ENCODE results near the gene DGKB. TPM values are rescaled to one million over a fixed set of nuclear protein-coding genes. Genes with fewer than 3 reads are reported as not detected.

The DGKB gene
- total RNA-seq, 2 experiments from 2014 or later: not detected

GRCh38 chr7:14851610-14852009, 50.9 kb downstream of the DGKB start:
- no peaks in the 10 kb centered on the region for H3K4me1 Mint-ChIP-seq
- H3K27me3 Mint-ChIP-seq: no peaks in the 10 kb centered on the region
- no peaks in the 10 kb centered on the region for H3K9me3 Mint-ChIP-seq
- H3K36me3 Mint-ChIP-seq: no peaks in the 10 kb centered on the region
- POLR2A ChIA-PET: no interaction called here
- ATAC-seq (ENCODE audit: low read depth) (no peak), DNase-seq (no peak)
- no peak overlapping the region for H3K4me3 Mint-ChIP-seq
- H3K27ac Mint-ChIP-seq: no peak overlapping the region

- no peaks in the 10 kb centered on the region for H3K9me3 Mint-ChIP-seq
- H3K27ac Mint-ChIP-seq: no peak overlapping the region
- H3K27me3 Mint-ChIP-seq: no peaks in the 10 kb centered on the region
- ATAC-seq (ENCODE audit: low read depth): no peak
- H3K36me3 Mint-ChIP-seq: no peaks in the 10 kb centered on the region
- H3K4me1 Mint-ChIP-seq: no peaks in the 10 kb centered on the region
- H3K4me3 Mint-ChIP-seq: no peak overlapping the region
- POLR2A ChIA-PET: no interaction called here
- no peak for DNase-seq
These were observed 52.5 kb downstream of the DGKB start for GRCh38 chr7:14850039-14850438.

DNA sequence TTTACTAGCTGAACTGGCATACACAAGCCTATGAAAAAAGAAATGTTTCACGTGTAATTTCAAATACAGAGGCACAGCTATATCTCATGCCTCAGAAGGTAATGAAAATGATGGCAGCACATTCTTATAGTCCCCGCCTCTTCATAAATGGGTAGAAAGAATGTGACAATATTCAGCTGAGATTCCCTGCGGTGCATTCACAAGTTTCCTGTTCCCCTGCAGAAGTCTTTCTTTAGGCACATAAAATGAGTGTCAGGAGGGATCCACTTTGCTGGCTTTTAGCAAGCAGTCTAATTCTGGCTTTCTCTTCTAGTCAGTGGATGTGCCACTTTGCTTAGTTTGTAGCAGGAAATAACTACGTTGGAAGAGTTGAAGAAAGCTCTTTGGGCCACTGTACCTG, 56.1 kb downstream of the DGKB start:
- Mint-ChIP-seq H3K4me3 (no peak overlapping the region), H3K4me1 (no peaks in the 10 kb centered on the region), H3K27ac (no peak overlapping the region), H3K9me3 (no peaks in the 10 kb centered on the region), H3K27me3 (no peaks in the 10 kb centered on the region), H3K36me3 (no peaks in the 10 kb centered on the region)
- ATAC-seq (ENCODE audit: low read depth) (no peak), DNase-seq (no peak)
- POLR2A ChIA-PET: no interaction called here

- H3K27me3 Mint-ChIP-seq: no peaks in the 10 kb centered on the region
- no peaks in the 10 kb centered on the region for H3K9me3 Mint-ChIP-seq
- no peaks in the 10 kb centered on the region for H3K4me1 Mint-ChIP-seq
- POLR2A ChIA-PET: no interaction called here
- H3K4me3 Mint-ChIP-seq: no peak overlapping the region
- ATAC-seq (ENCODE audit: low read depth) (no peak), DNase-seq (no peak)
- no peak overlapping the region for H3K27ac Mint-ChIP-seq
- no peaks in the 10 kb centered on the region for H3K36me3 Mint-ChIP-seq
These were observed 58.8 kb downstream of the DGKB start for GRCh38 chr7:14843755-14844154.

DNA sequence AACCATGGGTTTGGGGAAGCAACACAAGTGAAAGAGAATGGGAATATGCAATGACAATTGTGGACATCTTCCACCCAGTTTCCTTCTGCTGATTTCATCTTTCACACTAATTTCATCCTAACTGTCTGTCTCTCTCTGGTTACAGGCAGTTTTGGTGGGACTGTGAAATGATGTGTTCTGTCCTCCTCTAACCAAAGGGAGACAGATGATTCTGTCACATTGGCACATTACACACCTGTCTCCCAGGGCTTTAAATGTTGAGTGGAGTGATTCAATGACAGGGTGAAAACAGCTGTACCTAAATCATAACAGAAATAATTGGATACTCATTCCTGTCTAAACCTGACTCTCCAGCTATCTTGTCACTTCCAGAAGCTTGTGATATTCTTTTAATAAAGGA, 60.0 kb downstream of the DGKB start:
- no peak overlapping the region for H3K4me3 Mint-ChIP-seq
- no peaks in the 10 kb centered on the region for H3K36me3 Mint-ChIP-seq
- no peaks in the 10 kb centered on the region for H3K27me3 Mint-ChIP-seq
- DNase-seq: no peak
- H3K27ac Mint-ChIP-seq: no peak overlapping the region
- POLR2A ChIA-PET: no interaction called here
- no peaks in the 10 kb centered on the region for H3K9me3 Mint-ChIP-seq
- no peaks in the 10 kb centered on the region for H3K4me1 Mint-ChIP-seq
- ATAC-seq (ENCODE audit: low read depth): no peak

GRCh38 chr7:14841869-14842268, 60.7 kb downstream of the DGKB start:
- H3K27ac Mint-ChIP-seq: no peak overlapping the region
- no peaks in the 10 kb centered on the region for H3K36me3 Mint-ChIP-seq
- no peak overlapping the region for H3K4me3 Mint-ChIP-seq
- no peaks in the 10 kb centered on the region for H3K9me3 Mint-ChIP-seq
- POLR2A ChIA-PET: no interaction called here
- H3K4me1 Mint-ChIP-seq: no peaks in the 10 kb centered on the region
- DNase-seq: no peak
- ATAC-seq (ENCODE audit: low read depth): no peak
- H3K27me3 Mint-ChIP-seq: no peaks in the 10 kb centered on the region

DNA sequence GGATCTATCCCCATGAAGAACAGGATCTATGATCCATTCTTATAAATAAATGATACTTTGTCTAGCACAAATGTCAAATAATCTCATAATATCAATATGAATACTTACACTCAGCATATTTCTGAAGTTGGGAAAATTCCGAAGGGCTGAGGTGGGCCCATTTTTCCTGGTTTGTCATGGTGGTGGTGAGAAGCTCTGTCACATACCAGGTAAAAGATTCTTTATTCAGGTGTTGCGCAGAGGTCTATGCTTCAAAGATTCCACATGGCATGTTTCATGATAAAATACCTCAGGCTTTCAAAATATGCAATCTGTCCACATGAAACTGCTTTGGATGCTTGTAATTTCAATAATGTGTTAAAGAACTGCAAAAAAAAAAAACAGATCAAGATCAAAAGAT, 61.5 kb downstream of the DGKB start:
- H3K4me3 Mint-ChIP-seq: no peak overlapping the region
- H3K27me3 Mint-ChIP-seq: no peaks in the 10 kb centered on the region
- H3K36me3 Mint-ChIP-seq: no peaks in the 10 kb centered on the region
- H3K9me3 Mint-ChIP-seq: no peaks in the 10 kb centered on the region
- ATAC-seq (ENCODE audit: low read depth): no peak
- H3K4me1 Mint-ChIP-seq: no peaks in the 10 kb centered on the region
- POLR2A ChIA-PET: no interaction called here
- H3K27ac Mint-ChIP-seq: no peak overlapping the region
- DNase-seq: no peak

DNA sequence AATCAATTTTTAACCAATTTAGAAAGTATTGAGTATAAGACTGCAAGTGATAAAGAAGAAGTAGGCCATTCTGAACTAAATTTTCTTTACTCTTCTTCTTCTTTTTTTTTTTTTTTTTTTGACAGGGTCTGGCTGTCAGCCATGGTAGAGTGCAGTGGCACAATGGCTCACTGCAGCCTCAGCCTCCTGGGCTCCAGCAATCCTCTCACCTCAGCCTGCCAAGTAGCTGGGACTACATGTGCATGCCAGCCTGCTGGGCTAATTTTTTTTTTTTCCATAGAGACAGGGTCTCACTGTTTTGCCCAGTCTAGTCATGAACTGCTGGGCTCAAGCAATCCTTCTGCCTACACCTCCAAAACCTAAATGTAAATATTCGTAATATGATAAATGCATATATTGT, 63.2 kb downstream of the DGKB start:
- no peaks in the 10 kb centered on the region for H3K4me1 Mint-ChIP-seq
- H3K27me3 Mint-ChIP-seq: no peaks in the 10 kb centered on the region
- POLR2A ChIA-PET: no interaction called here
- no peak overlapping the region for H3K27ac Mint-ChIP-seq
- H3K4me3 Mint-ChIP-seq: no peak overlapping the region
- no peaks in the 10 kb centered on the region for H3K36me3 Mint-ChIP-seq
- no peak for DNase-seq
- no peaks in the 10 kb centered on the region for H3K9me3 Mint-ChIP-seq
- no peak for ATAC-seq (ENCODE audit: low read depth)

DNA sequence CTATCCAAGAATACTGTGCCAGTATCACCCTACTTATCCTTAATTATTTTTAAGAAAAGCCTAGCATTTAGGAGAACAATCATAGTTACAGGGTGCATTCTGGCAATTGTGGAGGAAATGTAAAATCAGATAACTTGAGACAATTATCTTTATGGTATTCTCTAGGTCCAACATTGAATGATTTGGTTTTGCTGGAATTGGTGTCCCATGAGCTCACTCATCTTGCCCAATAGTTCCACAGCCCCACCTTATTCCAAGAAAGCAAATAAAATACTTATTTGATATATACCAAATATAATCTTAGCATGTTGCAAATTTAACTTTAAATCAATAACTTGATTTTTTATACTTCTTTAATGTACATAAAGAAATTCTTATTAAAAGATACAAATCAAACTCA, 65.3 kb downstream of the DGKB start:
- no peaks in the 10 kb centered on the region for H3K27me3 Mint-ChIP-seq
- DNase-seq (no peak), ATAC-seq (ENCODE audit: low read depth) (no peak)
- H3K36me3 Mint-ChIP-seq: no peaks in the 10 kb centered on the region
- H3K4me3 Mint-ChIP-seq: no peak overlapping the region
- POLR2A ChIA-PET: no interaction called here
- no peaks in the 10 kb centered on the region for H3K9me3 Mint-ChIP-seq
- no peaks in the 10 kb centered on the region for H3K4me1 Mint-ChIP-seq
- H3K27ac Mint-ChIP-seq: no peak overlapping the region

DNA sequence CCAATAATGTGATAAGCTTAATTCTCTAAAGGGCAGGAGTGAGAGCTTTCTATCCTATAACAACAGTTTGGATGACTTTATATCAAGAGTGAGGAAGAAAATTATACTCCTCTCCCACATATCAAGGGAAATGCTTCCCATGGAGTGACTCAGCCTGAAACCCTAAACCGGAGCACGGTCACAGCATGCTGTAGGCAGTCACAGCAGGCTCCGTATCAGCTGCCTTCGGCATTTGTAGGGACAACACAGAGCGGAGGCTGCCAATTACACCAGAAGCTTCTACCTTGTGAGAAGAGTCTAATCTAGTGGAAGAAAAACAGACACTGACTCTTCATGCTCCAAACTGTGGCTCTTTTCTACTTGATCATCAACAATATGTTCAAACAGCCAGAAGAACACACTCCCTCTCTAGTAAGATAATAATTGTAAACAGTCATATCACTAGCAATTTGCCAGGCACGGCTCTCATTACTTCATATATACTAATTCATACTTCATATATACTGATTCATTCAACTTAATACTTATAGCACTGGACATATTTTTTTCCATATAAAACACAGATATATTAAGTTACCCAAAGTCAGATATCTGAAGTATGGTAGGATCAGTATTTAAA, 65.9 kb downstream of the DGKB start:
- ATAC-seq (ENCODE audit: low read depth) (no peak), DNase-seq (no peak)
- Mint-ChIP-seq H3K9me3 (no peaks in the 10 kb centered on the region), H3K27me3 (no peaks in the 10 kb centered on the region), H3K4me3 (no peak overlapping the region), H3K4me1 (no peaks in the 10 kb centered on the region), H3K27ac (no peak overlapping the region), H3K36me3 (no peaks in the 10 kb centered on the region)
- POLR2A ChIA-PET: no interaction called here

DNA sequence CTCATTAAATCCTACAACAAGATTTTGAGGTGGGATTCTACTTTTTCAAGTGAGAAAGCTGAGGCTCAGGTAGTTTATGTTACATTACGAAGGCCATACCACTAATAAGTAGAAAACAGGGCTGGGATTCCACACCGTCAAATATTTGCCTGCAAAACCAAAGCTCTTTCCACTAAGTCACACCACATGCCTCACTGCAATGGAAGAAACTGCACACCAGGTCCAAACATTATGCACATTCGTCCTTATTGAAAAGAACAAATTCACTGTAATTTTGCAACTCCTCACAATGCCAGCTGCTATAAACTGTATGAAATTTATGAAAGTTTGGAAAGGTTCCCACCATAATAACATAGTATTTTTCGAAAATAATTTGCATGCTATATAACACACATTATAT, 66.5 kb downstream of the DGKB start:
- DNase-seq (no peak), ATAC-seq (ENCODE audit: low read depth) (no peak)
- no peaks in the 10 kb centered on the region for H3K27me3 Mint-ChIP-seq
- POLR2A ChIA-PET: no interaction called here
- H3K36me3 Mint-ChIP-seq: no peaks in the 10 kb centered on the region
- no peaks in the 10 kb centered on the region for H3K9me3 Mint-ChIP-seq
- no peaks in the 10 kb centered on the region for H3K4me1 Mint-ChIP-seq
- H3K27ac Mint-ChIP-seq: no peak overlapping the region
- H3K4me3 Mint-ChIP-seq: no peak overlapping the region

- Mint-ChIP-seq H3K36me3 (no peaks in the 10 kb centered on the region), H3K4me1 (no peaks in the 10 kb centered on the region), H3K27me3 (no peaks in the 10 kb centered on the region), H3K27ac (no peak overlapping the region), H3K4me3 (no peak overlapping the region), H3K9me3 (no peaks in the 10 kb centered on the region)
- ATAC-seq (ENCODE audit: low read depth) (no peak), DNase-seq (no peak)
- POLR2A ChIA-PET: no interaction called here
These were observed 67.2 kb downstream of the DGKB start for GRCh38 chr7:14835384-14835783.

DNA sequence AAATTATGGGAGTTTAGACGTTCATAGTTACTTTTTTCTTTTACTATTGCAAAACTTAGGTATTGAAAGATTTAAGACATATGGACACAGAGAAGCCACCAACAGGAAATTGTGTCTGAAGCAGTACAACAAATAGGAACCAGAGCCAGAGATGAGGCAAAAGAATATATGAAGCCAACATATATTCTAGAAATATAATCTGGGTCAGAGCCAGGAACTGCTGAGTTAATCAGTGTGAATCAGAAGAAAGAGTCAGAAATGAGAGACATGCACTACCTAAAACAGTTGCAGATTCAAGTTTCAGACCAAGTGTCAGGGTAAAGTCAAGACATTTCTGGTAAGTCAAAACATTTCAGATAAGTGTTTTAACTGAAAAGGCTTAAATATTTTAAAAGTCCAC, 67.7 kb downstream of the DGKB start:
- H3K36me3 Mint-ChIP-seq: no peaks in the 10 kb centered on the region
- no peaks in the 10 kb centered on the region for H3K9me3 Mint-ChIP-seq
- no peak overlapping the region for H3K4me3 Mint-ChIP-seq
- no peak overlapping the region for H3K27ac Mint-ChIP-seq
- no peaks in the 10 kb centered on the region for H3K4me1 Mint-ChIP-seq
- no peaks in the 10 kb centered on the region for H3K27me3 Mint-ChIP-seq
- DNase-seq (no peak), ATAC-seq (ENCODE audit: low read depth) (no peak)
- POLR2A ChIA-PET: no interaction called here

DNA sequence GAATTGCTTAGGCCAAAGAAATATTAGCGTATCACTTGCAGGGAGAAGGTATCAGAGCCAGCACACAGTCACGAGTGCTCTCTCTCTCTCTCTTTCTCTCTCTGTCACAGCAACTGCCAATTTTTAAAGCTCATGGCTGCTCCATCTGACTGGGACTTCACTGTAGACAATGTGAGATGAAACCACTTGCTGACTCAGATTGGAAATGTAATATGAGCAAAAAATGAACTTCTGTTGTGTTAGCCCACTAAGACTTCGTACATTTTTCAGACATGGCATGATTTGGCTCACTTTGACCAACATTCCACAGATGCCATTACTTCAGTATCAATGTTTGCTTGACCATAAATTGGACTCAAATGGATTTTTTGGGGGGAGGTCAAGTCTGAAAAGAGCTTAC, 68.1 kb downstream of the DGKB start:
- H3K9me3 Mint-ChIP-seq: no peaks in the 10 kb centered on the region
- no peaks in the 10 kb centered on the region for H3K36me3 Mint-ChIP-seq
- H3K4me3 Mint-ChIP-seq: no peak overlapping the region
- H3K27ac Mint-ChIP-seq: no peak overlapping the region
- no peaks in the 10 kb centered on the region for H3K4me1 Mint-ChIP-seq
- ATAC-seq (ENCODE audit: low read depth) (no peak), DNase-seq (no peak)
- POLR2A ChIA-PET: no interaction called here
- H3K27me3 Mint-ChIP-seq: no peaks in the 10 kb centered on the region

GRCh38 chr7:14833707-14834106, 68.8 kb downstream of the DGKB start:
- Mint-ChIP-seq H3K27me3 (no peaks in the 10 kb centered on the region), H3K4me1 (no peaks in the 10 kb centered on the region), H3K27ac (no peak overlapping the region), H3K36me3 (no peaks in the 10 kb centered on the region), H3K9me3 (no peaks in the 10 kb centered on the region), H3K4me3 (no peak overlapping the region)
- no peak for ATAC-seq (ENCODE audit: low read depth)
- no peak for DNase-seq
- POLR2A ChIA-PET: no interaction called here

Data from activated naive CD8-positive, alpha-beta T cell treated with anti-CD3 and anti-CD28 coated beads, Interleukin-2, amount 10 ng/mL, durations not matched to agents 7 days and 5 days (primary cell).